Natural killer cell (primary cell): ENCODE results near the gene FARP1. TPM values are rescaled to one million over a fixed set of nuclear protein-coding genes. Genes with fewer than 3 reads are reported as not detected.

Experiments
- ATAC-seq, 3 donors: fragments of 150-1000 bp in 2 of 3; fragments of 200-7000 bp in 1 of 3; cut with Tn5 transposase; 1 replicate in 1 of 3; 2 replicates in 2 of 3; pipeline ENCODE4 v1.10.0; 2021; ENCODE audit warnings: mild to moderate bottlenecking in 2 of 3, moderate library complexity in 2 of 3
- DNase-seq, 2 donors: peaks; one replicate each; pipeline versions ENCODE4 v3.0.0 to v3.0.0-alpha.2; 2013 to 2021; ENCODE audit warnings: mixed read lengths in 1 of 2
- H3K27ac ChIP-seq: one replicate; pipeline ENCODE4 v1.5.1; 2013; ENCODE audit warnings: mild to moderate bottlenecking, low read length
- H3K27me3 ChIP-seq: one replicate; pipeline ENCODE4 v1.6.1; 2013; ENCODE audit warnings: low read length; ENCODE audit not compliant: control insufficient read depth, insufficient read depth
- H3K36me3 ChIP-seq: one replicate; pipeline ENCODE4 v1.6.1; 2013; ENCODE audit warnings: low read length; ENCODE audit not compliant: control insufficient read depth, insufficient read depth
- H3K4me1 ChIP-seq: one replicate; pipeline ENCODE4 v1.6.1; 2013; ENCODE audit warnings: low read length; ENCODE audit not compliant: control insufficient read depth, insufficient read depth
- H3K4me3 ChIP-seq: one replicate; pipeline ENCODE4 v1.5.1; 2013; ENCODE audit warnings: low read length
- H3K9me3 ChIP-seq: one replicate; pipeline ENCODE4 v1.6.1; 2013; ENCODE audit warnings: low read length; ENCODE audit not compliant: control insufficient read depth, insufficient read depth
- H3K27ac Mint-ChIP-seq, 2 donors: one replicate each; pipeline ENCODE4 v1.8.0; 2022; ENCODE audit warnings: mild to moderate bottlenecking in 2 of 2, mixed read lengths in 2 of 2, moderate library complexity in 1 of 2
- H3K27me3 Mint-ChIP-seq, 2 donors: one replicate each; pipeline ENCODE4 v1.8.0; 2022; ENCODE audit warnings: low read depth in 2 of 2, mixed read lengths in 2 of 2
- H3K36me3 Mint-ChIP-seq: one replicate; pipeline ENCODE4 v1.8.0; 2022; ENCODE audit warnings: mixed read lengths
- H3K4me1 Mint-ChIP-seq, 2 donors: one replicate each; pipeline ENCODE4 v1.8.0; 2022; ENCODE audit warnings: mixed read lengths in 2 of 2
- H3K4me3 Mint-ChIP-seq: one replicate; pipeline ENCODE4 v1.8.0; 2022; ENCODE audit warnings: mild to moderate bottlenecking, moderate library complexity, mixed read lengths
- H3K9me3 Mint-ChIP-seq, 2 donors: one replicate each; pipeline ENCODE4 v1.8.0; 2022; ENCODE audit warnings: mixed read lengths in 2 of 2
- CTCF ChIP-seq: fragments of 200-600 bp; IDR thresholded peaks from one replicate; pipeline ENCODE4 v1.8.0; 2022; ENCODE audit warnings: antibody characterized with exemption
- WGBS: methylation state at CpG from one replicate; pipeline ENCODE4 v1.1.7; 2013; ENCODE audit warnings: missing lambda C conversion rate; ENCODE audit not compliant: insufficient coverage; 5-methylcytosine and 5-hydroxymethylcytosine counted together
- intact Hi-C: fragments of 100-400 bp; cut with micrococcal nuclease; formaldehyde crosslinking; loops from one replicate; pipeline ENCODE4 v1.14.2; 2022
- total RNA-seq, 4 donors: library from RNA; stranded (reverse); fragments of 120-200 nt in 1 of 4; gene quantifications; one replicate each; pipeline versions ENCODE4 v1.2.3 to v1.2.4, GENCODE V29; 2013 to 2022

Gene FARP1
- total RNA-seq, 3 donors from 2014 or later (not counting 1 experiment from before 2014, with no cell fraction given): 0.71 to 1.2 (median 1.1) TPM

DNA sequence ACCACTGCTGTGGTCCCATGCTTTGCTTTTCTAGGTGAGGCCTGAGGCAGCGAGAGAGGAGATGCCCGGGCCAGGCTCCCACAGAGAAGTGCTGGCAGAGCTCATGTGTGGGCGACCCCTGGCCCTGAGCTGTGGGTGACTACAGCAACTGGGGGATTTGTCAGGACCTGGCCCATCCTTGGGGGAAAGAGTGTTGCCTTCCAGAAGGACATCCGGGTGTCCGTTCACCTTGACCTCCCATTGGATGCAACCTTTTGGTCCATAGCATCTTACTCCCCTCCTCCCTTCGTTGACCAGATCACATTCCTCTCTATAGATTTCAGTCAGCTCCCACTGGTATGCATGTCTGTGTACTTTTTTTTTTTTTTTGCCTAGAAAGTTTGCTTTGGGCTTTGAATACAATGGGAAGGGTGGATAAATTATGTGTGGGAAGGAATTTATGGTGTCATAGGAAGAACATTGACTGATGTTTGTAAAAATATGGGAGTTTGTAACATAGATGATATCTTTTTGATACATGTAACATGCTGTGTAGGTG, 118.3 kb downstream of the FARP1 start:
- no peak for DNase-seq
- intact Hi-C loops: no loop called here
- Mint-ChIP-seq H3K9me3 (no peaks in the 10 kb centered on the region), H3K4me1 (no peaks in the 10 kb centered on the region), H3K27me3 (no peaks in the 10 kb centered on the region), H3K4me3 (no peak overlapping the region), H3K36me3 (no peaks in the 10 kb centered on the region), H3K27ac (no peak overlapping the region)
- Histone ChIP-seq H3K9me3 (no peaks in the 10 kb centered on the region), H3K27ac (no peak overlapping the region), H3K27me3 (no peaks in the 10 kb centered on the region), H3K36me3 (no peaks in the 10 kb centered on the region), H3K4me1 (no peaks in the 10 kb centered on the region), H3K4me3 (no peak overlapping the region)
- TF ChIP-seq CTCF: no peak
- 91% methylated on average over 5 of the region's 6 CpGs for WGBS
- no peak for ATAC-seq

DNA sequence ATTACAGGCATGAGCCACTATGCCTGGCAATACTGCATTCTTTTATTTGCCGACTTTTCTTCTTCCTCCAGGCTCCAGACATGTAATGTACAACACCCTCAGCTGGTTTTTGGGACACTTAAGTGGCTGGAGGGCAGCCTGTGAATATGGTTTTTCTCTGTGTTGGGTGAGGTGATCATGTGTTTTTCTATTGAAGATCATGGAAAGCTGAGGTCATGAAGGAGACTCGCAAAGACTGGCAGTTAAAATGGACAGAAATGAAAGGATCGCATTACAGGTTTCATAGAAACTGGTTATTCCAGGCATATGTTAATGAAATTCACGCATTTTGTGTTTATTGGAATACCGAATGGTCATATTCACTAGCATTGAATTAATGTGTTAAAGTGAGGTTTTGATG, 119.4 kb downstream of the FARP1 start:
- Mint-ChIP-seq H3K27me3 (no peaks in the 10 kb centered on the region), H3K4me1 (no peaks in the 10 kb centered on the region), H3K36me3 (no peaks in the 10 kb centered on the region), H3K4me3 (no peak overlapping the region), H3K27ac (no peak overlapping the region), H3K9me3 (no peaks in the 10 kb centered on the region)
- H3K4me3 ChIP-seq: no peak overlapping the region
- H3K9me3 ChIP-seq: no peaks in the 10 kb centered on the region
- DNase-seq (no peak), ATAC-seq (no peak)
- no peaks in the 10 kb centered on the region for H3K4me1 ChIP-seq
- WGBS: 95% methylated on average over 5 of the region's 5 CpGs
- intact Hi-C loops: no loop called here
- no peak for TF ChIP-seq CTCF
- no peak overlapping the region for H3K27ac ChIP-seq
- H3K36me3 ChIP-seq: no peaks in the 10 kb centered on the region
- H3K27me3 ChIP-seq: no peaks in the 10 kb centered on the region

GRCh38 chr13:98263841-98264240, 120.9 kb downstream of the FARP1 start:
- no peaks in the 10 kb centered on the region for H3K36me3 ChIP-seq
- DNase-seq: no peak
- Mint-ChIP-seq H3K4me3 (no peak overlapping the region), H3K27me3 (no peaks in the 10 kb centered on the region), H3K36me3 (no peaks in the 10 kb centered on the region), H3K27ac (no peak overlapping the region), H3K9me3 (no peaks in the 10 kb centered on the region), H3K4me1 (no peaks in the 10 kb centered on the region)
- intact Hi-C loops: no loop called here
- no peak overlapping the region for H3K4me3 ChIP-seq
- H3K27ac ChIP-seq: no peak overlapping the region
- H3K27me3 ChIP-seq: no peaks in the 10 kb centered on the region
- no peak for TF ChIP-seq CTCF
- ATAC-seq: no peak
- no peaks in the 10 kb centered on the region for H3K9me3 ChIP-seq
- 77% methylated on average over 2 of the region's 2 CpGs for WGBS
- H3K4me1 ChIP-seq: no peaks in the 10 kb centered on the region

- no peak overlapping the region for H3K27ac ChIP-seq
- ATAC-seq (no peak), DNase-seq (no peak)
- Mint-ChIP-seq H3K27ac (no peak overlapping the region), H3K9me3 (no peaks in the 10 kb centered on the region), H3K27me3 (no peaks in the 10 kb centered on the region), H3K4me1 (no peaks in the 10 kb centered on the region), H3K36me3 (no peaks in the 10 kb centered on the region), H3K4me3 (no peak overlapping the region)
- H3K27me3 ChIP-seq: no peaks in the 10 kb centered on the region
- H3K36me3 ChIP-seq: no peaks in the 10 kb centered on the region
- TF ChIP-seq CTCF: no peak
- intact Hi-C loops: no loop called here
- WGBS: 93% methylated on average over 4 of the region's 5 CpGs
- H3K4me1 ChIP-seq: no peaks in the 10 kb centered on the region
- H3K9me3 ChIP-seq: no peaks in the 10 kb centered on the region
- no peak overlapping the region for H3K4me3 ChIP-seq
Measured at GRCh38 chr13:98264877-98265276, 122.0 kb downstream of the FARP1 start.
